PC-3 (cell line): ENCODE results near the gene NPC1. TPM values are rescaled to one million over a fixed set of nuclear protein-coding genes. Genes with fewer than 3 reads are reported as not detected.
"Not testable (repeated sequence)": the region's sequence is repeated elsewhere in the genome, so short reads cannot be mapped to it uniquely, and the experiment has no call there.

Experiments
- ATAC-seq: fragments of 200-7000 bp; cut with Tn5 transposase; 2 replicates; pipeline ENCODE4 v1.9.1; 2020; ENCODE audit warnings: mild to moderate bottlenecking, moderate library complexity
- BruUV-seq: library from RNA; stranded (reverse); fragments of 400-500 nt; replicated peaks from 2 replicates; lab custom pipeline; 2021; lab: Mats Ljungman, UMichigan
- CTCF ChIA-PET: fragments of 300-600 bp; sonication (Branson Sonifier 250); formaldehyde crosslinking; loops from one replicate; lab custom pipeline; 2022; ENCODE audit warnings: antibody characterized with exemption; lab: Charles Lee
- POLR2A ChIA-PET: fragments of 300-600 bp; sonication (Branson Sonifier 250); formaldehyde crosslinking; loops from one replicate; lab custom pipeline; 2022; ENCODE audit warnings: antibody characterized with exemption; ENCODE audit not compliant: unreplicated experiment; lab: Charles Lee
- DNase-seq: peaks from one replicate; pipeline ENCODE4 v3.0.0-alpha.2; 2015
- H2AFZ ChIP-seq: fragments of 300-600 bp; sonication (generic); 2 replicates; pipeline ENCODE4 v1.6.0; 2016; ENCODE audit warnings: antibody characterized with exemption, low read length
- H3F3A ChIP-seq: fragments of 300-600 bp; sonication (generic); one replicate; pipeline ENCODE4 v1.6.0; 2017; ENCODE audit warnings: antibody characterized with exemption, low read length, control low read depth, mild to moderate bottlenecking; ENCODE audit not compliant: unreplicated experiment
- H3K27ac ChIP-seq: fragments of 300-600 bp; sonication (generic); 2 replicates; pipeline ENCODE4 v1.5.1; 2016; ENCODE audit warnings: mild to moderate bottlenecking, low read length
- H3K27me3 ChIP-seq: fragments of 300-600 bp; sonication (generic); 2 replicates; pipeline ENCODE4 v1.6.1; 2016; ENCODE audit warnings: low read length, mixed read lengths
- H3K36me3 ChIP-seq: fragments of 300-600 bp; sonication (generic); 2 replicates; pipeline ENCODE4 v1.6.1; 2016; ENCODE audit warnings: low read depth, mixed run types, low read length, mixed read lengths
- H3K4me1 ChIP-seq: fragments of 300-600 bp; sonication (generic); 2 replicates; pipeline ENCODE4 v1.5.1; 2016; ENCODE audit warnings: low read length; ENCODE audit not compliant: insufficient read depth
- H3K4me2 ChIP-seq: fragments of 300-600 bp; sonication (generic); 2 replicates; pipeline ENCODE4 v1.6.0; 2016; ENCODE audit warnings: low read length
- H3K4me3 ChIP-seq: fragments of 300-600 bp; sonication (generic); 2 replicates; pipeline ENCODE4 v1.5.1; 2016; ENCODE audit warnings: mild to moderate bottlenecking, low read length, mixed read lengths
- H3K79me2 ChIP-seq: fragments of 300-600 bp; sonication (generic); 2 replicates; pipeline ENCODE4 v1.6.1; 2017; ENCODE audit warnings: low read length, mixed read lengths
- H3K9ac ChIP-seq: fragments of 300-600 bp; sonication (generic); 2 replicates; pipeline ENCODE4 v1.6.0; 2016; ENCODE audit warnings: mild to moderate bottlenecking, low read length
- H3K9me2 ChIP-seq: fragments of 300-600 bp; sonication (generic); replicated peaks from 2 replicates; pipeline ENCODE4 v1.6.1; 2016; ENCODE audit warnings: mixed run types, low read length, mixed read lengths
- H3K9me3 ChIP-seq: fragments of 300-600 bp; sonication (generic); 2 replicates; pipeline ENCODE4 v1.6.1; 2016; ENCODE audit warnings: low read length, mixed read lengths
- H4K20me1 ChIP-seq: fragments of 300-600 bp; sonication (generic); 2 replicates; pipeline ENCODE4 v1.6.1; 2016; ENCODE audit warnings: low read length, mixed read lengths
- CTCF ChIP-seq: fragments of 300-600 bp; sonication (generic); conservative IDR thresholded peaks from 2 replicates; pipeline ENCODE4 v1.5.1; 2017; ENCODE audit warnings: antibody characterized with exemption, low read depth, mild to moderate bottlenecking, low read length
- EZH2 ChIP-seq: fragments of 300-600 bp; sonication (generic); IDR thresholded peaks from one replicate; pipeline ENCODE4 v1.6.1; 2017; ENCODE audit warnings: antibody characterized with exemption, mild to moderate bottlenecking, low read length; ENCODE audit not compliant: unreplicated experiment
- EZH2phosphoT487 ChIP-seq: fragments of 300-600 bp; sonication (generic); IDR thresholded peaks from 2 replicates; pipeline ENCODE4 v1.6.1; 2018; ENCODE audit warnings: mild to moderate bottlenecking, antibody characterized with exemption, low read length, borderline replicate concordance
- intact Hi-C: fragments of 100-400 bp; cut with micrococcal nuclease; formaldehyde crosslinking; loops from 2 replicates; pipeline ENCODE4 v1.9.0; 2023
- total RNA-seq: library from RNA; depleted of rRNA; stranded (reverse); fragments of >200 nt; gene quantifications from 2 replicates; pipeline ENCODE4 v1.2.3, GENCODE V29; 2014

Gene NPC1
- total RNA-seq, 1 experiment from 2014 or later: 85.5 TPM

DNA sequence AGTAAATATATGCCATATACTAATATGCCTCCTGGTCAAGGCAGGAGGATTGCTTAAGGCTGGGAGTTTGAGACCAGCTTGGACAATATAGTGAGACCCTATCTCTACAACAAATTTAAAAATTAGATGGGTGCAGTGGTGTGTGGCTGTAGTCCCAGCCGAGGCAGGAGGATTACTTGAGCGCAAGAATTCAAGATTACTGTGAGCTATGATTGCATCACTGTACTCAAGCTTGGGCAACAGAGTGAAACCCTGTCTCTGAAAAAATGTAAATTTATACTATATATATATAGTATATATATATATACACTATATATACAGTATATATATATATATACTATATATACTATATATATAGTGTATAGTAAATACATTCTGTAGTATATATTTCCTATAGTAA is 30.0 kb upstream of the NPC1 start:
- H3K4me3 ChIP-seq: no peak overlapping the region
- H3K9me2 ChIP-seq: no peaks in the 10 kb centered on the region

DNA sequence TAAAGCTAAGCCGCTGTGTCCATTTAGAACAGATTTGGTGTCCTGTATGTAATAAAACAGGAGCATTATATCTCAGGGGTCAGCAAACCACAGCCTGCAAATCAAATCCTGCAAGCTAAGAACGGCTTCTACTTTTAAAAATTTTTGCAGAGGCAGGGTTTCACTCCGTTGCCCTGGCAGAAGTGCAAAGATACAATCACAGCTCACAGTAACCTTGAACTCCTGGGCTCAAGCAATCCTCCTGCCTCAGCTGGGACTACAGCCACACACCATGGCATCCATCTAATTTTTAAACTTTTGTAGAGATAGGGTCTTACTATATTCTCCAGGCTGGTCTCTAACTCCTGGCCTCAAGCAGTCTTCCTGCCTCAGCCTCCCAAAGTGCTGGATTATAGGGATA is 28.6 kb upstream of the NPC1 start:
- DNase-seq (no peak), ATAC-seq (no peak)
- intact Hi-C loops: no loop called here
- no peaks in the 10 kb centered on the region for H3F3A ChIP-seq
- no peak overlapping the region for H3K4me3 ChIP-seq
- TF ChIP-seq EZH2 (no peak), EZH2phosphoT487 (no peak), CTCF (no peak)
- ChIA-PET CTCF (interaction anchor here (0.8 kb wide), 1 partner anchor 87 kb away, joined by 4 read pairs; no protein-coding TSS in a partner anchor), POLR2A (no interaction called here)
- H3K79me2 ChIP-seq: no peaks in the 10 kb centered on the region
- H3K4me1 ChIP-seq: no peaks in the 10 kb centered on the region
- H3K4me2 ChIP-seq: no peak overlapping the region
- H3K9me3 ChIP-seq: no peaks in the 10 kb centered on the region
- no TSS peak for BruUV-seq
- no peak overlapping the region for H2AFZ ChIP-seq
- no peak overlapping the region for H3K9ac ChIP-seq
- no peaks in the 10 kb centered on the region for H3K27me3 ChIP-seq
- no peaks in the 10 kb centered on the region for H3K36me3 ChIP-seq
- no peaks in the 10 kb centered on the region for H4K20me1 ChIP-seq
- H3K9me2 ChIP-seq: no peaks in the 10 kb centered on the region
- no peak overlapping the region for H3K27ac ChIP-seq

More for the DNA sequence above, 30.0 kb upstream of the NPC1 start:
- BruUV-seq: no TSS peak
- Histone ChIP-seq H2AFZ (no peak overlapping the region), H3K27ac (no peak overlapping the region), H3K79me2 (no peaks in the 10 kb centered on the region), H3K4me2 (no peak overlapping the region), H4K20me1 (no peaks in the 10 kb centered on the region), H3K9me3 (no peaks in the 10 kb centered on the region), H3K36me3 (no peaks in the 10 kb centered on the region), H3K4me1 (no peaks in the 10 kb centered on the region), H3F3A (no peaks in the 10 kb centered on the region), H3K27me3 (no peaks in the 10 kb centered on the region), H3K9ac (no peak overlapping the region)
- ATAC-seq (no peak), DNase-seq (no peak)
- TF ChIP-seq CTCF: no peak
- no peak for TF ChIP-seq EZH2
- TF ChIP-seq EZH2phosphoT487: no peak
- POLR2A ChIA-PET: no interaction called here
- CTCF ChIA-PET: no interaction called here
- intact Hi-C loops: no loop called here

- POLR2A ChIA-PET: no interaction called here
- no peaks in the 10 kb centered on the region for H3K79me2 ChIP-seq
- no peak for ATAC-seq
- BruUV-seq: no TSS peak
- TF ChIP-seq CTCF (no peak), EZH2 (no peak), EZH2phosphoT487 (no peak)
- no peaks in the 10 kb centered on the region for H3F3A ChIP-seq
- H3K36me3 ChIP-seq: no peaks in the 10 kb centered on the region
- intact Hi-C loops: no loop called here
- no peaks in the 10 kb centered on the region for H3K4me1 ChIP-seq
- H3K27me3 ChIP-seq: no peaks in the 10 kb centered on the region
- H3K9me2 ChIP-seq: no peaks in the 10 kb centered on the region
- no peaks in the 10 kb centered on the region for H4K20me1 ChIP-seq
- H3K9ac ChIP-seq: no peak overlapping the region
- CTCF ChIA-PET: interaction anchor here (0.8 kb wide), 1 partner anchor 88 kb away, joined by 4 read pairs; no protein-coding TSS in a partner anchor
- H2AFZ ChIP-seq: no peak overlapping the region
- no peak overlapping the region for H3K4me3 ChIP-seq
- H3K9me3 ChIP-seq: no peaks in the 10 kb centered on the region
- DNase-seq: no peak
- H3K4me2 ChIP-seq: no peak overlapping the region
- no peak overlapping the region for H3K27ac ChIP-seq
Observed at GRCh38 chr18:23614413-23614812, 28.1 kb upstream of the NPC1 start.

- intact Hi-C loops, H3K36me3 ChIP-seq, H3K9ac ChIP-seq, DNase-seq, ATAC-seq, H3F3A ChIP-seq, H3K27ac ChIP-seq, H3K27me3 ChIP-seq, H3K9me2 ChIP-seq, H3K4me2 ChIP-seq, BruUV-seq, H3K9me3 ChIP-seq, H3K4me1 ChIP-seq, H3K79me2 ChIP-seq, POLR2A ChIA-PET, H2AFZ ChIP-seq, H3K4me3 ChIP-seq, H4K20me1 ChIP-seq: not testable (repeated sequence)
- CTCF ChIA-PET: interaction anchor here (0.7 kb wide), 1 partner anchor 9 kb away, joined by 4 read pairs; no protein-coding TSS in a partner anchor
Observed at GRCh38 chr18:23613091-23613475, 26.8 kb upstream of the NPC1 start.
